Activated CD4-positive, alpha-beta T cell treated with anti-CD3 and anti-CD28 coated beads, Interleukin-2, amount 50 U/mL, for 4 hours (primary cell): ENCODE data around the gene SUSD6.
A peak's percentile ranks its signal among the peaks of the same experiment; 100 is the strongest.
"Not testable (repeated sequence)": the region's sequence is repeated elsewhere in the genome, so short reads cannot be mapped to it uniquely, and the experiment has no call there.

Experiments used
- DNase-seq, 2 experiments: peaks; one replicate each; pipeline ENCODE4 v3.0.0-alpha.2; 2020

Gene SUSD6

GRCh38 chr14:69625299-69626131 is 14.1 kb downstream of the SUSD6 start:
- peak; percentile 67 to 74 for DNase-seq

GRCh38 chr14:69626132-69626500 is 14.7 kb downstream of the SUSD6 start:
- DNase-seq: no peak

GRCh38 chr14:69629225-69630127 is 18.1 kb downstream of the SUSD6 start:
- DNase-seq: no peak

- DNase-seq: no peak
Measured at GRCh38 chr14:69630360-69630759, 19.0 kb downstream of the SUSD6 start.

GRCh38 chr14:69631509-69631908 is 20.1 kb downstream of the SUSD6 start:
- no peak for DNase-seq

- no peak for DNase-seq
Measured at GRCh38 chr14:69632164-69632563, 20.8 kb downstream of the SUSD6 start.

- no peak for DNase-seq
Measured at GRCh38 chr14:69632593-69633151, 21.3 kb downstream of the SUSD6 start.

GRCh38 chr14:69633238-69633637 is 21.8 kb downstream of the SUSD6 start:
- no peak for DNase-seq

GRCh38 chr14:69635981-69636639 is 24.7 kb downstream of the SUSD6 start:
- peak; percentile 46 to 51 for DNase-seq

GRCh38 chr14:69636718-69637480 is 25.5 kb downstream of the SUSD6 start:
- no peak for DNase-seq

- DNase-seq: no peak
Measured at GRCh38 chr14:69637503-69638031, 26.2 kb downstream of the SUSD6 start.

- DNase-seq: no peak
Measured at GRCh38 chr14:69640931-69641330, 29.5 kb downstream of the SUSD6 start.

GRCh38 chr14:69642212-69642793 is 30.9 kb downstream of the SUSD6 start:
- DNase-seq: not testable (repeated sequence)

- DNase-seq: peak; percentile 74 to 79
Measured at GRCh38 chr14:69643430-69644200, 32.2 kb downstream of the SUSD6 start.

GRCh38 chr14:69644814-69645213 is 33.4 kb downstream of the SUSD6 start:
- no peak for DNase-seq

- DNase-seq: no peak
Measured at GRCh38 chr14:69647213-69647612, 35.8 kb downstream of the SUSD6 start.

- DNase-seq: not testable (repeated sequence)
Measured at GRCh38 chr14:69647642-69648041, 36.2 kb downstream of the SUSD6 start.

GRCh38 chr14:69648480-69649451 is 37.4 kb downstream of the SUSD6 start:
- DNase-seq: no peak

- DNase-seq: no peak
Measured at GRCh38 chr14:69650948-69651369, 39.6 kb downstream of the SUSD6 start.
